Measurements from ENCODE around the gene UBR4.

UBR4 gene

DNA sequence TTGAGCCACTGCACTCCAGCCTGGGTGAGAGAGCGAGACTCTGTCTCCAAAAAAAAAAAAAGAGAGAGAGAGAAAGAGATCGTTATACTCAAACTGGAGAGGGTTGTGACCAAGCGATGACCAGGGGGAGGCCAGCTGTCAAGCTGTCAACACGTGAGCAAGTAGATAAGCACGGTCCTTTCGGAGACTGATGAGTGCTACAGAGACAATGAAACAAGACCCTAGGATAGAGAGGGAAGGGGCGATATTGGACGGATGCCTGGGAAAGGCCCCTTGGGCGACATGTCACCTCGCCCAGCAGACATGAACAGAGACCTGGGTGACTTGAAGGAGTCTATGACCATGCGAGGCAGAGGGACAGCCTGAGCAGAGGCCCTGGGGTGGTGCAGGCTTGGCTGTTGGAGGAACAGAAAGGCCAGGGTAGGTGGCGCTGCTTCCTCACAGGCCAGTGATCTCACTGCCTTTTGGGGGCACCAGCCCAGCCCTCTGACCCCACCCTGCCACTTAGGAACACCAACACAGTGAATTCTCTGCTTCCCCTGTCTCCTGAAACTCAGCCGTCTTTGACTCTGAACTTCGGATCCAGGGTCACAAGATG is 152.8 kb downstream of the UBR4 start:
- no peak for DNase-seq (ENCODE audit: low spot score)

DNA sequence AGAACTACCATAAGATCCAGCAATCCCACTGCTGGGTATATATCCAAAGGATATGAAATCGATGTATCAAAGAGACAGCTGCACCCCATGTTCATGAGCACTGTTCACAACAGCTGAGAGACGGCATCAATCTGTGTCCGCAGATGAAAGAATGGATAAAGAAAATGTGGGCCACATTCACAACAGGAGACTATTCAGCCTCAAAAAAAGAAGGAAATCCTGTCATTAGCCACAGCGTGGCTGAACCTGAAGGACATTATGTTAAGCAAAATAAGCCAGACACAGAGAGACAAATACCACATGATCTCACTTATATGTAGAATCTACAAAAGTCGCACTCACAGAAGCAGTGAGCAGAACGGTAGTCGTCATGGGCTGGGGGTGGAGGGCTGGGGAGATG is 154.4 kb downstream of the UBR4 start:
- DNase-seq (ENCODE audit: low spot score): no peak

DNA sequence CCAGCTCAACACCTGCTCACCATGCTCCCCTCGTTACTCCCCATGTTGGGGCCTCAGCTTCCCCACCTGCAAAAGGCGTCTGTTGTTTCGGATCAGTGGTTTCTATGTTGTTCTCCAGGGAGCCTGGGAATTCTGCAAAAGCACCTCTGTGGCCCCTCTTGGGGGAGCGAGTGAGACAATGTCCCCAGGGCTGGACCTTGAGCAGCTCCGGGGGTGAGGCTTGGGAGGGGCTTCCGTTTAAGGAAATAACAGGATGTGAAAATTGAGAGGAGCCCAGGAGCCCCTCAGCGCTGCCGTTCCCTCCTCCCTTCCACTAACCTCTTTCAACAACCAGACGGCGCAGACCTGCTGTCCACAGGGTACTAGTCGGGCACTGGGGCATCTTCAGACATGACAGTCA is 155.1 kb downstream of the UBR4 start:
- no peak for DNase-seq (ENCODE audit: low spot score)

DNA sequence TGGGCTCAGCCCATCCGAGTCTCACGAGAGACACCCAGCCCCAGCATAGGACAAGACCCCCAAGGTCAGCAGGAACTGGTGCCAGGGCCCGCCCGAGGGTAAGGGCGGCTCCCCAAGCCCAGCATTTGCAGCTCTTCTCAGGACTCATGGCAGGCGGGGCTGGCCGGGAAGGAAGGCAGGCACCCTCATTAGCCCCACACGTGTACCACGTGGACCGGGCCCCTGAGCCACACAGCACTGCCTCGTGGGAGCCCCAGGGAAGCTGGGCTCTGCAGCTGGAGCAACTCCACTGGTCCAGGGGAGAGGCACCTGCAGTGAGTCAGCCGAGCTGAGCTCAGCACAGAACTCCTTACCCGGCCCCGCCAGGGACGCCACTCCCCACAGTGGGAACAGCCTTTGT is 155.8 kb downstream of the UBR4 start:
- DNase-seq (ENCODE audit: low spot score): no peak

DNA sequence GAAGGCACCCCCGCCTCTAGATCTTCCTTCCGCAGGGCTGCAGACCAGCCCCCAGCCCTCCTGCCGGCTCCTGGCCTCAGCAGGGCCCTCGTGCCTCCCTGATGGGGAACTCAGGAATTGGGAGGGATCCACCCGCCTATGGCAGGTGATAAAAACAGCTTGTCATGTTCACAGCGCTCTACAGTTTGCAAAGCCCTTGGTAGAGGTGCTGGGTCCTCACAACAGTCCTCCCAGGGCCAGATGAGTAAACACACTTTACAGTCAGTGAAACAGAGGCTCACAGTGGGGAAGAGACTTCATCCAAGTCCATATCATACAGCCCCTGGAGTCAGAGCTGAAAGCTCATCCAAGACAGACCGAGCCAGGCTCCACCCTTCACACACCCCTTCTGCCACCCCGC is 156.6 kb downstream of the UBR4 start:
- no peak for DNase-seq (ENCODE audit: low spot score)

DNA sequence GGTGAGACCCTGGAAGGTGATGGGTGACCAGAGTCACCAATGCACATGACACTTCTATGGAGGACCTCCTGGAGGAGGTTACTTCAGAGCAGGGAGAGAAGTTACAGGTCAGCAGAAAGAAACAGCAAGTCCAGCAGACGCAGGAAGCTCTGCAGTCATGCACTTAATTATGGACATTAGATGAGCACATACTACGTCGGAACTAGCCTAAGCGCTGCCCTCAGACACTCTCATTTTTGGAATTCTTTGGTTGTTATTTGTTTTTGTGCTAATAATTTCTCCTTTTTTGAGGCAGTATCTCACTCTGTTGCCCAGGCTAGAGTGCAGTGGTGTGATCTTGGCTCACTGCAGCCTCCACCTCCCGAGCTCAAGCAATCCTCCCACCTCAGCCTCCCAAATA is 160.3 kb downstream of the UBR4 start:
- DNase-seq (ENCODE audit: low spot score): no peak

DNA sequence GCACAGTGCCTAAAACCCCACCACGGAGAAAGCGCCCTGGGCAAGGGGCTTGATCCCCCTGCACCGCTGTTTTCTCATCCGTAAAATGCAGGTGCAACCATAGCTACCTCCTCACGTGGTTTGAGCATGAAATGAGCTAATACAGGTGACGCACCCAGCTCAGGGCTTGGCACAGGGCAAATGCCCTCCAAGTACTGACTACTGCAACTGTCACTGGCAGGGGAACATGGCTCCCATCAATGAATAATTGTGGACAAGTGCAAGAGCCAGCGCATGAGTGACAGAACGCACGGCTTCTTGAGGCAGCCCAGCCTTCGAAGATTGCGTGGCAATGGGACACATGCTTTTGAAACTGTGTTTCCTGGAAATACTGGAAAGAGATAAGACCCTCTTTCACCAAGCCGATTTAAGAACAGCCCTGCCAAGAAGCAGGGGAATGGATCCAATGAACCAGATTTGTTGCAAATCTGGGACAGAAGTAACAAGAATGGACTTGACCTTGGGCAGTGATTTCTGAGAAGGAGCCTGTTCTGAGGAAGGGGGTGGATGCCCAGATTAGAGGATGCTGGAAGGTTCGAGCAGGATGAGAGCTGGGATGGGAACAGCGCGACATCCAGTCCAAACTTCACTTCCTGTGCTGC is 160.8 kb downstream of the UBR4 start:
- DNase-seq (ENCODE audit: low spot score): no peak

DNA sequence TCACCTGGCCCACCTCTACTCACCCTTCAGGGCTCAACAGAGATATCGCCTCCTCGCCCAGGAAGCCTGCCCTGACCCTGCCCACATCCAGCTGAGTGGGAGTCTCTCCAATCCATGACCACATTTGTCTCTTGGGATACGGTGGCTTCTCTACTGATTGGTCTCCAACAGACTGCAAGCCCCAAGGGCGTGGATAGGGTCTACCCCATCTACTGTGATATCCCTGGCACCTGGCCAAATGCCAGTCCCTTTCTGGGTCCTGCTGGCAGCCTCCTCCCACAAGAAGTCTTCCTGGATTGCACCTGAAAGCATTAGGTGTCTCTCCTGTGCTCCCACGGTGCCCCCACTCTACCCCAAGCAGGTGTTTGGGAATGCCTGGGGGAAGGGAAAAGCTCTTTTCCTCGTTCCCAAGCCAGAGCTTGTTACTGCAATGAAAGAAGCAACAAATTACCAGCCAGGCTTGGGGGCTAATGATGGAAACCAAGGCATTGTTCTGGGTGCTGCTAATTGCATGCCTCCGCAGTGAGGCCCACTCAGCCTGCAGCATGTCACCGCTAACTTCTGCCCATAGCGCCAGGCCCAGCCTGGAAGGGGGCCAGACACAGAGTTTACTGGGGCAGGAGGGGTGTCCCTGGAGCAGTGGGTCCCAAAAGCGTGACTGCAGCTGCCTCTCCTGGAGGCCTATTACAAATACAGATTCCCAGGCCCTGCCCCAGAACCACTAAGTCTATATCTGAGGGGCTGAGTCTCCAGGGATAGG is 162.9 kb downstream of the UBR4 start:
- DNase-seq (ENCODE audit: low spot score): no peak

DNA sequence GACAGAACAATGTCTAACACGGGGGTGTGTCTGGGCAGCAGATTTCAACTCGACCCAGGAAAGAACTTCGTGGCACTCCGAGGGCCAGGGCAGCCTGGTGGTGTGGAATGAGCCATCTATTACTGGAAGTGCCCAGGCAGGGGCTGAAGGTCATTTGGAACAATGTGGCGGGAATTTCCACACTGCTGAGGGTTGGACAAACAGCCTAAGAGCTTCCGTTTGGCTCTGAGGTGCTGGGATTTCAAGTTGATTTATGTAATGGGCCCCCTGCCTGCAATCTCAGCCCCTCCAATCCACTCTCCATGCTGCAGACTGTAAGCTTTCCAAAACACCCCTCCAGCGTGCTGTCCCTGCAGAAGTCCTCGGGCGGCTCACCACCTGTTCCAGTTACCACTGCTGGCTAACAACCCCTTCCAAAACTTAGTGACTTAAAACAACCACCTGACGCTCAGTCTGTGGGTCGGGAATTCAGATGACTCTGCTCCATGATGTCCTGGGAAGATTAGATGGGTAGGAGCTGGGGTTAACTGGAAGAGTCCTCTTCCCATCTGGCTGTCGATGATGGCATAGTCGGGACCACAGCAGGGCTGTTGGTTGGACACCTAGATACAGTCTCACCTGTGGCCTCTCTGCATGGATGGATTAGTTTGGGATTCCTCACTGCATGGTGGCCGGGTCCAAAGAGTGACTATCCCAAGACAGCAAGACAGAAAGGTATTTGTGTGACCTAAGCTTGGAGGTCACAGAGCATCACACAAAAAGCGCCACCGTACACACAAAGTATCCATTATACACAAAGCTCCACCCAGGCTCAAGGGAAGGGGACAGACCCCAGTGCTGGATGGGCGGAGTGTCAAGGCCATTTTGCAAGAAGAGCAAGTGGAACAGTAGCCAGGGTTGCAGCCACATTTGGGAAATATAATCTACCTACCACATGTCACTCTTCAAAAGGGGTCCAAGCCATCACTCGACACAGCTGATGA is 163.9 kb downstream of the UBR4 start:
- DNase-seq (ENCODE audit: low spot score): no peak

DNA sequence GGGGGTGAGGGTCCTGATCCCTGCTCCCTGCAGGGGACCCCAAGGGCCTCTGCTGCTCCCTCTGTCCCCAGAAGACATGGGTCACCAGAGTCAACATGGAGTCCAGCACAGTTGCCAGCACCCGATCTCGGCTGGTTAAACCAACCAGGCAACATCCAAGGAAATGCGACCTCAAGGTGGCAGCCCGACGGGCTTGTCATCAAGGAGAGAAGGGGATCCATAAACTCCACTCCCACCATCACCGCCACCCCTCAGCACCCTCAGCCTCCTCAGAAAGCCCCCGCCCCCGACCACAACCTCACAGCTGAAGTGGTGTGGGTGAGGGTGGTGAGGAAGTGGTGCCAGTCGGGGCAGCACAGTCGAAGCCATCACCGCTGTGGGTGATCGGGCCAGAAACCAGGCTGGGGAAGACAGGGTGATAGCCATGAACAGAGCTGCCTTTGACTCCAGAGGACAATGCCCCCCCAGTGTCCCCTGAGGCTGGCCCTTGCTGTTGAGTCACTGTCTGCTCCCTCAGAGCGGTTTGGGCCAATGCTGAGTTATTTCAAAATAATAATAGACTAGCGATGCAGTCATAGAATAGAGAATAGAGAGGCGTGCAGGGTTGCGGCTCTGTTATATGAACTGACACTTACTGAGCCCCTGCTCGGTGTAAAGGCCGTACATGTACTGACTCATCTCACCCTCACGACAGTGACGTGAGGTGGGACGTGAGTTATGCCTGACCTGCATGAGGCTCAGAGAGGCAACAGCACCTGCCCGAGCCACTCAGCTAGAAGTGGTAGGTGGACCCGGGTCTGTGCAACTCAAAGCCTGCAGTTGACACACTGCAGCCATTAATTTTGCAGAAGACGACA is 164.9 kb downstream of the UBR4 start:
- no peak for DNase-seq (ENCODE audit: low spot score)

DNA sequence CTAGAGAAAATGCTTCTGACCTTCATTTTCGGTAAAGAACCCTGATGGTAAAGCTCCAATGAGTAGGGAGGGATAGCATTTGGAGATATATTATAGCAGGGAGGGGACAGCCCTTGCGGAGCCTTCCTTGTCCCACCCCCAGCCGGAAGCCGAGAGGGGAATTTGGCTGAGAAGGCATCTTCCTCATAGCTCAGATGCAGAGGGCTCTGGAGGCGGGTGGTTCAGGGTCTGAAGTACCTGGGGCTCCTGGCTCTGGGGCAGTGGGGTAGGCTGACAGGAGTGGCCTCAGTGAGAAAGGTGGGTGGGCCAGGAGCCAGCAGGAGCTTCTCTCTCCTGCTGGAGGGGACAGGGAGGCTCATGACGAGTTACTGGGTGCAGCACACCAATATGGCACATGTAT is 165.6 kb downstream of the UBR4 start:
- DNase-seq (ENCODE audit: low spot score): no peak

DNA sequence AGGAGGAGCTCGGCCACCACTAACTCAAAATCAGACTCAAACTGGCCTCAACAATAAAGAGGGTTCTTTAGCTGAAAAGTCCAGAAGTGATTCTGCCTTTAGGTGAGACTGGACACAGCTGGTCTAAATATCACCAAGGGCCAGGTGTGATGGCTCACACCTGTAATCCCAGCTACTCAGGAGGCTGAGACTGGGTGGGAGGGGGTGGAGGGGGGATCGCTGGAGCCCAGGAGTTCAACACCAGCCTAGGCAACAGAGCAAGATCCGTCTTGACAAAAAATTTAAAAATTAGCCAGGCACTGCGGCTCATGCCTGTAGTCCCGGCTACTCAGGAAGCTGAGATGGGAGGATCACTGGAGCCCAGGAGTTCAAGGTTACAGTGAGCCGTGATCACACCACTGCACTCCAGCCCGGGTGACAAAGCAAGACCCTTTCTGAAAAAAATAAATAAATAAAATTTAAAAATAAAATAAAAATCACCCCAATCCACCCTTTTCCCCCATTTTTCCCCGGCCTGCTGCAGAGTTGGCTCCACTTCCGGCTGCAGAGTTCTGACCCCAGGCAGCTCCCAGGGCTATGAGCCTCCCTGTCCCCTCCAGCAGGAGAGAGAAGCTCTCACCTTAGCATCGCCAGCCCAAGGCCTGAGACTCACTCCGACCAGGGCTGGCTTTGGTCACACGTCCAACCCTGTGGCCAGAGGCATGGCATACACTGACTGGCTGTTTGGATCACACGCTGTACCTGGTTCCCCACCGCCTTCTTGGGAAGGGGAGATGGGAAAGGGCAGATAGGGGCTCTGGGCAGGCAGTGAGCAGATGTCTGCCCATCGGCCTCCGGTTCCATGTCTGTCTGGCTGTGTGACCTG is 166.3 kb downstream of the UBR4 start:
- DNase-seq (ENCODE audit: low spot score): no peak

DNA sequence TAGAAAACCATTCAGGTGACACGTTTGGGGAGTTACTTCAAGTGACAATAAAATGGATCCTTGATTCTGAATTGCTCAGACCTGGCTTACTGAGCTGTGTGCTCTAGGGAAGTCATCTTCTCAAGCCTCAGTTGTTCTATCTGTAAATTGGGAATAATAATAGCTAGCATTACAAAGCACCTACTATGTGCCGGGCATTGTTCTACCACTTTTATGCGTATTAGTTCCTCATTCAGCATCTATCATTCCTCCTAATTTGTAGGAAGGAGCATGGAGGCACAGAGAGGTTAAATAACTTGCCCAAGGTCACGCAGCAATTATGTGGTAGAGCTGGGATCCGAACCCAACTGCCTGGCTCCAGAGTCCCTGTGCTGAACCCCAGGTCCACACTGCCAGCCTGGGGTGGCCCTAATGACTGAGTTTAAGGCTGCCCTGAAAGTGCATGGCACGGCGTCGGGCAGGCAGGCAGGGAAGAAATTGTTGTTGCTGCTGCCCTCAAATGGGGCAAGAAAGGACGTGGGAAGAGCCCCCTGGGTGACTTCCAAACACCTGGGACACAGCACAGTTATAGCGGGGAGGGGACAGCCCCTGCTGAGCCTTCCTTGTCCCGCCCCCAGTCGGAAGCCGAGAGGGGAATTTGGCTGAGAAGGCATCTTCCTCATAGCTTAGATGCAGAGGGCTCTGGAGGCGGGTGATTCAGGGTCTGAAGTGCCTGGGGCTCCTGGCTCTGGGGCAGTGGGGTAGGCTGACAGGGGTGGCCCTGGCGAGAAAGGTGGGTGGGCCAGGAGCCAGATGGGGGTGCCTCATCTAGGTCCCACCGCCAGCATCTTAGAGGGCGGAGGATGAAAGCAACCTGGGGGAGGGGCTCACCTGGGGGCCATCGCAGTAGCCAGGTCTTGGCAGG is 167.1 kb downstream of the UBR4 start:
- DNase-seq (ENCODE audit: low spot score): no peak

DNA sequence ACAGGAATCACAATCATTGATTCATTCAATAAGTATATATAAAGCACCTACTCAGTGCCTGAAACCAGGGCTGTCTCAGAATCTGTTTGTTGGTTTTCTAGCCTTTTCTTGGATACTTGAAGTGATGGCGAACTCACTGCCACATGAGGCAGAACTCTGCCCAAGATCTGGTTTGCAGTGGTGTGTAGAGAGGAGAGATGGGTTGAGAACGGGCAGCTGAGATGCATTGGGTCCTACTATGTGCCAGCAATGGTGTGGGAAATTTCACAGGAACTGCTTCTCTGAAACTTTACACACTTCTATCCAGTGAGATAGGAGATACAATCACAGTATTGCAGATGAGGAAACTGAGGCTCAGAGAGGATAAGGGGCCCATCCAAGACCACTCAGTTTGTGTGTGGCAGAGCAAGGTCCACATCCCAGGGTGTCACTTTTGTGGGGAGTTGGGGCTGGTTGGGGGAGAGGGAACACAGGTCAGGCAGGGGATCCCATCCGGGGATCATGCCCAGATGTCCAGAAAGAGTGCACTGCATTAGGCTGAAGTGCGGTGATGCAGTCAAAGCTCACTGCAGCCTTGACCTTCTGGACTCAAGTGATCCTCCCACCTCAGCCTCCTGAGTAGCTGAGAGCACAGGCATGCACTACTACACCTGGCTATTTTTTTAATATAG is 169.9 kb downstream of the UBR4 start:
- DNase-seq (ENCODE audit: low spot score): no peak

DNA sequence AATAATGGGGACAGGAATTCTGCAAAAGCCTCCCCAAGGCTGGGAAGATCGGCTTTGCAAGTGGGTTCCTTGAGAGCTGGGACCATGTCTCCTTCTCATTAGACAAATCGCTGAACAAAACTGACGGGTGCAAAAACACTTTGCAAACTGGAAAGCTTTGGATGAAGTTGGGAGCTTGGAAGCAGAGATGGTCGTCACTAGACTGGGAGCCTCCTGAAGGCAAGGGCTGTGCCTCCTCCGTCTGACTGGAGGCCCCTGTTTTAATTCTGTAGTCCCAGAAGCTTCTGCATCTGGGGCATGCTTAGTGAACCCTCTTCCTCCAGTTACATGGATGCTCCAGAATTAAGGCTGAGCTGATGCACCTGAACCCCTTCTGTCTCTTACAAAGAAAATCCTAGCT is 171.3 kb downstream of the UBR4 start:
- no peak for DNase-seq (ENCODE audit: low spot score)

DNA sequence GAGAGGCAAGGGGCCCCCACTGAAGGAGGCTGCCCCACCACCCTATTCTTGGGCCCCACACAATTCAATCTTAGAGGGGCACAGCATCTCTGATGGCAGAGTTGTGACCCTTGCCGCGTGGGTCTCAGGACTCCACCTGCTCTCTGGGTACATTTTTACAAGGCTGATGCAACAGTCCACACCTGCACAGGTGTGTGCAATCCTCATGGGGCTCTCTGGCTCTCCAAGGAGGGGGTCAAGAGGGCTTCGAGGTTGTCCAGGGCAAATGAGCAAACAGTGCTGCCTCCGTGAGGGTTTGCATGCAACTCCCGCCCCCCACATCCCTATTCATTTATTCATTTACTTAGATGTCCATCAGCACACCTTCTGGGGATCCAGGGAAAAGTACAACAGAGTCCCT is 172.0 kb downstream of the UBR4 start:
- DNase-seq (ENCODE audit: low spot score): no peak

DNA sequence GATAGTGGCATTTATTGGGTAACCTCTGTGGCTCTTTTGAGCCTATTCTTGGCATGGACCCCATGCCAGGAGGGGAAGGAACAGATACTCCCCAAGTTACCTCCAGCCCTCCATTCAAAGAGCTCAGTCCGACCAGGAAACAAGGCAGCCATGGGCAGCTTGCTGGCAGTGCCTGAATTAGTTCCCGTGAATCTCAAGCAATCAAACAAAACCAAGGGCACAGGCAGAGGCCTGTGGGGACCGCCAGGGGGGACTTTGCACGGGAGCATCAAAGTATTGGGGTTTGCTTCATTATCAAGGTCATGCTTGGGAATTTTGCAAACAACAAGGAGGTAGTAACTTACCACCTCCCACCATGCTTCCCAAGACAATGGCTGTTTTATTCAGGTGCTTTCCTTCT is 172.4 kb downstream of the UBR4 start:
- no peak for DNase-seq (ENCODE audit: low spot score)

DNA sequence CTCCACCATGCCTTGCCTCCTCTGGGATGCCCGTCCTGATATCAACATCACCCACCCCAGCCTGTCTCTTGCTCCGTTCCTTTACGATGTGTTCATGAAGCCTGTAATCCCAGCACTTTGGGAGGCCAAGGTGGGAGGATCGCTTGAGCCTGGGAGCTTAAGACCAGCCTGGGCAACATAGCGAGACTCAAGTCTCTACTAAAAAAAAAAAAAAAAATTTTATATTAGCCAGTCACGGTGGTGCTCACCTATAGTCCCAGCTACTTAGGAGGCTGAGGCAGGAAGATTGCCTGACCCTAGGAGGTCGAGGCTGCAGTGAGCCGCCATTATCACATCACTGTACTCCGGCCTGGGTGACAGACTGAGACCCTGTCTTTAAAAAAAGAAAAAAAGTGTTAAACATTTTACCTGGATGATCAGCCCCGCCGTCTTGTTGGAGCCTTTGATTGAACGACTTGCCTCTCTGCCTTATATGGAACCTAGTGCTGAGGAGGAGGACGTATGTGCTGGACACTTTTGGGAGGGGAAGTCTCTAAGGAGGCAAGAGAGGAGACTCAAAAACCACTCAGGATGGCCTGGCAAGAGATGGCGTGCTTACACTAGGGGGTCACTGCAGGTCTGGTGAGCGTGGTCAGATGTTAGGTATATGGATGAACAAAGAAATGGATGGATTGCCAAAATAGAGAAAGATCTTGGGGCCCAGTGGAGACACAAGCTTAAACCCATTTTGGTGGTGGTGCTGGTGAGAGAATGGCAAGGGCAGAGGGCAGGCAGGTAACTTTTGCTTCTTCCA is 173.1 kb downstream of the UBR4 start:
- DNase-seq (ENCODE audit: low spot score): no peak

All from cerebellar cortex (tissue), 1 donor.